GF-D8 (cell line): ENCODE results near the gene PRAMEF4.
"Not testable (repeated sequence)": the region's sequence is repeated elsewhere in the genome, so short reads cannot be mapped to it uniquely, and the experiment has no call there.

Experiments used
- DNase-seq: peaks from one replicate; lab custom pipeline; 2025; lab: John Stamatoyannopoulos, UW

Gene PRAMEF4

DNA sequence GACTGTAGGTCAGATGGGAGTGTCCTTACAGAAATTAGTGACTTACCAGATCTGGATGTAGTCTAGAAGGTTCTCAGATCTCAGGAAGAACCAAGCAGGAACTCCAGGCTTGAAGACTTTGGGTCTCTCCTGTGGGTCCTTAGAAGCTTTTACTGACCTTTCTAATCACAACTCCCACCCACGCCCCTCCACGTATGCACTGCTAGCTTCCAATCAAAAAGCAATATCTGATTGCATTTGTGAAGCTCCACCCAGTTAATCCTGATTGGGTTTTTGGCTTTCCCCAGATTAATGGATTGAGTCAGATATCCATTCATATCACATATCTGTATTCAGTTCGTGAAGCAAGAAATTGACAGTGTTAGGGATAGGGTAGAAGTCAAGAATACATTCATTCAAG, at the start of gene PRAMEF4:
Gene PRAMEF4 (minus strand): TSS at position 101 of the 400 bp plus-strand sequence. CDS start 2,807 bp downstream, outside the sequence.
- DNase-seq: not testable (repeated sequence)

DNA sequence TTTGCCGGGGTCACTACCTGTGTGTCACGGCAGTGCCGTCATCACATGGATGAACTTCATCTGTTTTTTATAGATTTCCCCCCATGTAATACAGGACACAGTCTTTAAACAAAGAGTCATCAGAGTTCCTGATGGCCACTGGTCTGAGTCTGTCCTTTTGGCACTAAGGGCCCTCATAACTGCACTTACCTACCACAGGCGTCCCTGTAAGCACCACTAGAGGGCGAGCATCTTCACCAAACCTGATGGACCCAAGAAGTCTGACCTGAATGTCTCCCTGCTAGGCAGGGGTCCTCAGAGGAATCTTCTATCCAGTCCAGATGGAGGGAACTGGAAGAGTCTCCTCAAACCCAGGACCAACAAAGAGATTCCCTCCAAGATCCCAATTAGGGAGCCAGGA, 38.4 kb upstream of the PRAMEF4 start:
- not testable (repeated sequence) for DNase-seq

DNA sequence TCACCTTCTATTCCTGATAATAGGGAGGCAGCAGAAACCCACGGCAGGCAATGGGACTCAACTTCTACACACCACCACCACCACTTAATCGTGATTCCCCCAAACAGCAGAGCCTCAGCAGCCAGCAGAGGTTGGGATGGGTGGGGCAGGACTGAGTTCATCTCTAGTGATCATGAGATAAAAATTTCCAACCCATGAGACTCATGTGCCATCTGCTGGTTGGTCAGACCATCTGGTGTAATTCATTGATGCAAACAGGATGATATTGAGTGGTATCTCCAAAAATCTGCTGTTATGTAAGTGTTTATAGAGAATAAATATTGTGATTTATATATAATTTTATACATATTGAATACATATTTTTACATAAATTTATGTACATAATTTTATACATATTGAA, 35.7 kb upstream of the PRAMEF4 start:
- not testable (repeated sequence) for DNase-seq

- DNase-seq: not testable (repeated sequence)
Measured at GRCh38 chr1:12916310-12916709, 30.3 kb upstream of the PRAMEF4 start, which contains the start of gene PRAMEF7. PRAMEF7 (plus strand) TSS chr1:12916610; CDS start chr1:12917693, 1,083 bp downstream.

GRCh38 chr1:12903793-12904572, 18.0 kb upstream of the PRAMEF4 start:
- not testable (repeated sequence) for DNase-seq

DNA sequence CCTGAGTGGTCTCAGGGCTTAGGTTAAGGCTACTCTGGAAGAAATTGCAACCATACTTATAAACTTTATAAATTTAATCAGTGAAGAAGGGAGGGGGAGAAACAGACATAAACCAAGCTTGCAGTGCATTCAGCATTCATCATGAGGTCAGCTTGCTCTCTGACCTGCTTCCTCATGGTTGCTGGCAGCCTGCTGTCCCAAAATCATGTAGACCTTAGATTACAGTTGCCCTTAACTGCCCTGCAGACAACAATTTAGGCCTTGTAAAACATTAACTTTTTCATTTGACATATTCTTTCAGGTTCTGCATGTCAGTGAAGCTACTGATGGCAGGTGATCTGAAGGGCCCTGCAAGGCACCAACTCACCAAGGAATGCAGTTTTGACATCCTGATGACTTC, 13.2 kb upstream of the PRAMEF4 start:
- not testable (repeated sequence) for DNase-seq

GRCh38 chr1:12898170-12898569, 12.2 kb upstream of the PRAMEF4 start, which contains the start of gene PRAMEF10:
PRAMEF10 (minus strand) TSS chr1:12898270; CDS start chr1:12895847, 2,423 bp downstream.
- DNase-seq: not testable (repeated sequence)

GRCh38 chr1:12878453-12878852, 7.5 kb downstream of the PRAMEF4 start:
- not testable (repeated sequence) for DNase-seq

GRCh38 chr1:12863131-12863880, 22.7 kb downstream of the PRAMEF4 start:
- not testable (repeated sequence) for DNase-seq

DNA sequence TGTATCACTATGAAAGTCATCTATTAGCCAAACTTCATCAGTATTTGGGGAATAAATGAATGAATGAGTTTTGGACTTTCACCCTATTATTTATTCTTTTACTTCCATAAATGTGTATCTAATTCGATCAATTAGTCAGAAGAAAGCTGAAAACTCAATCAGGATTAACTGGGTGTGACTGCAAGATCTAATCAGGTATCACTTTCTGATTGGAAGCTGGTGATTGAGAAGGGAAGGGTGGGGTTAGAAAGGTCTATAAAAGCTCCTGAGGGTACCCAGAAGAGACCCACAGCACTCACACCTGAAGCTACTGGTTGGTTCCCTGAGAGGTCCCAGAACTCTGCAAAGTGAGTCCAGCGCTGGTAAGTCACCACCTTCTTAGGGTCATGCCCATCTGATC, 29.2 kb downstream of the PRAMEF4 start, which contains the start of gene PRAMEF2:
Gene PRAMEF2 (plus strand): TSS at position 301 of the 400 bp plus-strand sequence. CDS start 1,924 bp downstream, outside the sequence.
- DNase-seq: not testable (repeated sequence)

DNA sequence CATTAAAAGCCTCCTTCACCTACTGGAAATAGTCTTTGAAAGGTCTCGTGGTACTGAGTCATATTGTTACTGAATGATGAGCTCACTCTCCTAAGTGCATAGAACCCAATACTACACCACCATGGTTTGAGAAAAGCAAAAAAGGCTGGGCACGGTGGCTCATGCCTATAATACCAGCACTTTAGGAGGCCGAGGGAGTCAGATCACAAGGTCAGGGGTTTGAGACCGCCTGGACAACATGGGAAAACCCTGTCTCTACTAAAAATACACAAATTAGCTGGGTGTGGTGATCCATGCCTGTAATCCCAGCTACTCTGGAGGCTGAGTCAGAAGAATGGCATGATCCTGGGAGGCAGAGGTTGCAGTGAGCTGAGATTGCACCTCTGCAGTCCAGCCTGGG, 34.2 kb downstream of the PRAMEF4 start:
- DNase-seq: no peak

GRCh38 chr1:12848620-12849019, 37.4 kb downstream of the PRAMEF4 start, which contains the start of gene HNRNPCL1:
HNRNPCL1 (minus strand) TSS chr1:12848720; CDS start chr1:12848289, 431 bp downstream.
- not testable (repeated sequence) for DNase-seq

DNA sequence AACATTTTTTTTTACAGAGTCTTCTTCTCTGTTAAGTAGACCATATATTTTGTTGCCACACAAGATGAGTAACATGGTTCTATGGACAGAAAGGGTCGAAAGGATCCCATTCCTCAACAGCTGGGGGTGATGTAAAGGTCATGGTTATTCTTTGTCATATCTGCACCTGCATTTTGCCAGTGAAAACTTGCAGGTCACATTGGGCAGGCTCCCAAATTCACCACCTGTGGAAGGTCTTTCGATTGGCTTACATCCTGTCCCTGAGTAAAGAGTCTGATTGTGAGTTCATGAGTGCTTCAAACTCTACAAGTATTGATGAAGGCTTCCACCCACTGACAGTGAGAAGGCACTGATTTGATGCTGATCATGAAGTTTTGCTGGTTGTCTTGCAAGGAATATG, 52.8 kb downstream of the PRAMEF4 start:
- DNase-seq: not testable (repeated sequence)

DNA sequence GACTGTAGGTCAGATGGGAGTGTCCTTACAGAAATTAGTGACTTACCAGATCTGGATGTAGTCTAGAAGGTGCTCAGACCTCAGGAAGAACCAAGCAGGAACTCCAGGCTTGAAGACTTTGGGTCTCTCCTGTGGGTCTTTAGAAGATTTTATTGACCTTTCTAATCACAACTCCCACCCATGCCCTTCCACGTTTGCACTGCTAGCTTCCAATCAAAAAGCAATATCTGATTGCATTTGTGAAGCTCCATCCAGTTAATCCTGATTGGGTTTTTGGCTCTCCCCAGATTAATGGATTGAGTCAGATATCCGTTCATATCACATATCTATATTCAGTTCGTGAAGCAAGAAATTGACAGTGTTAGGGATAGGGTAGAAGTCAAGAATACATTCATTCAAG, 54.7 kb downstream of the PRAMEF4 start, which contains the start of gene PRAMEF11:
Gene PRAMEF11 (minus strand): TSS at position 101 of the 400 bp plus-strand sequence. CDS start 2,621 bp downstream, outside the sequence.
- not testable (repeated sequence) for DNase-seq
